Astrocyte (in vitro differentiated cells and primary cell): ENCODE data around the gene CCDC178.

Experiments used
- EZH2 ChIP-seq: IDR thresholded peaks from 2 replicates; pipeline ENCODE4 v1.6.1; 2012; ENCODE audit warnings: mild to moderate bottlenecking, low read length, inconsistent platforms; ENCODE audit not compliant: insufficient read depth
- TF ChIP-seq, protein P1 (sequence below): IDR thresholded peaks from 2 replicates; pipeline ENCODE4 v1.5.1; 2011; ENCODE audit warnings: low read depth, mild to moderate bottlenecking, inconsistent platforms, low read length, moderate library complexity; ENCODE audit not compliant: insufficient read depth

GRCh38 chr18:33115917-33116316 lies 324.6 kb downstream of the CCDC178 start:
- TF ChIP-seq, protein P1, sequence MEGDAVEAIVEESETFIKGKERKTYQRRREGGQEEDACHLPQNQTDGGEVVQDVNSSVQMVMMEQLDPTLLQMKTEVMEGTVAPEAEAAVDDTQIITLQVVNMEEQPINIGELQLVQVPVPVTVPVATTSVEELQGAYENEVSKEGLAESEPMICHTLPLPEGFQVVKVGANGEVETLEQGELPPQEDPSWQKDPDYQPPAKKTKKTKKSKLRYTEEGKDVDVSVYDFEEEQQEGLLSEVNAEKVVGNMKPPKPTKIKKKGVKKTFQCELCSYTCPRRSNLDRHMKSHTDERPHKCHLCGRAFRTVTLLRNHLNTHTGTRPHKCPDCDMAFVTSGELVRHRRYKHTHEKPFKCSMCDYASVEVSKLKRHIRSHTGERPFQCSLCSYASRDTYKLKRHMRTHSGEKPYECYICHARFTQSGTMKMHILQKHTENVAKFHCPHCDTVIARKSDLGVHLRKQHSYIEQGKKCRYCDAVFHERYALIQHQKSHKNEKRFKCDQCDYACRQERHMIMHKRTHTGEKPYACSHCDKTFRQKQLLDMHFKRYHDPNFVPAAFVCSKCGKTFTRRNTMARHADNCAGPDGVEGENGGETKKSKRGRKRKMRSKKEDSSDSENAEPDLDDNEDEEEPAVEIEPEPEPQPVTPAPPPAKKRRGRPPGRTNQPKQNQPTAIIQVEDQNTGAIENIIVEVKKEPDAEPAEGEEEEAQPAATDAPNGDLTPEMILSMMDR = no peak
- no peak for TF ChIP-seq EZH2
